Endothelial cell of umbilical vein (primary cell): Measurements from ENCODE around the gene MYADML2. TPM values are rescaled to one million over a fixed set of nuclear protein-coding genes. Genes with fewer than 3 reads are reported as not detected.

Source experiments
- BruUV-seq: library from RNA; stranded (reverse); fragments of 400-500 nt; replicated peaks from 2 replicates; lab custom pipeline; 2021; lab: Mats Ljungman, UMichigan
- CTCF ChIA-PET: fragments of 300-600, 350-600 bp; sonication (Branson Sonifier 250); formaldehyde crosslinking; loops from one replicate; lab custom pipeline; 2021; ENCODE audit warnings: antibody characterized with exemption, inconsistent platforms; lab: Charles Lee
- POLR2A ChIA-PET: fragments of 300-600, 350-600 bp; sonication (Branson Sonifier 250); formaldehyde crosslinking; loops from one replicate; lab custom pipeline; 2021; ENCODE audit warnings: antibody characterized with exemption, inconsistent platforms; lab: Charles Lee
- DNase-seq: peaks from one replicate; pipeline ENCODE4 v3.0.0-alpha.2; 2011; ENCODE audit warnings: low read depth, low spot score
- FAIRE-seq: peaks from 2 replicates; lab custom pipeline; 2011; peaks lifted over from hg19 to GRCh38; lab: Jason Lieb, UNC
- H2AFZ ChIP-seq: 2 replicates; pipeline ENCODE4 v1.6.0; 2012; ENCODE audit warnings: low read depth, low read length, control low read depth, inconsistent platforms
- H3K27ac ChIP-seq: 2 replicates; pipeline ENCODE4 v1.5.1; 2011; ENCODE audit warnings: low read depth, mild to moderate bottlenecking, control low read depth, low read length, moderate library complexity; ENCODE audit not compliant: insufficient read depth
- H3K27me3 ChIP-seq, 2 experiments: 2 replicates each; pipeline versions ENCODE4 v1.6.0 to v1.6.1; 2011; ENCODE audit warnings: low read length in 2 of 2, mixed read lengths in 1 of 2; ENCODE audit not compliant: control insufficient read depth in 2 of 2, insufficient read depth in 2 of 2
- H3K36me3 ChIP-seq, 2 experiments: 2 replicates in 1 of 2; 3 replicates in 1 of 2; pipeline ENCODE4 v1.5.1; 2011; ENCODE audit warnings: low read length in 2 of 2, mild to moderate bottlenecking in 1 of 2, moderate library complexity in 1 of 2; ENCODE audit not compliant: control insufficient read depth in 2 of 2, insufficient read depth in 2 of 2; ENCODE audit errors: extremely low read depth in 1 of 2
- H3K4me1 ChIP-seq: 3 replicates; pipeline ENCODE4 v1.5.1; 2011; ENCODE audit warnings: mild to moderate bottlenecking, low read length; ENCODE audit not compliant: control insufficient read depth, insufficient read depth; ENCODE audit errors: extremely low read depth
- H3K4me2 ChIP-seq: 2 replicates; pipeline ENCODE4 v1.6.1; 2011; ENCODE audit warnings: low read length, control low read depth, mixed read lengths; ENCODE audit not compliant: insufficient read depth
- H3K4me3 ChIP-seq, 3 experiments: fragments of 200-600 bp in 1 of 3; sonication (generic), shearing (Covaris generic) in 1 of 3; replicated peaks in 1 of 3; 2 replicates each; pipeline ENCODE4 v1.5.1; 2011 to 2016; ENCODE audit warnings: control low read depth in 3 of 3, low read length in 3 of 3, mild to moderate bottlenecking in 2 of 3, inconsistent platforms in 1 of 3, low read depth in 1 of 3, moderate library complexity in 1 of 3; ENCODE audit not compliant: insufficient read depth in 1 of 3
- H3K79me2 ChIP-seq: 2 replicates; pipeline ENCODE4 v1.6.0; 2012; ENCODE audit warnings: low read length, inconsistent platforms; ENCODE audit not compliant: control insufficient read depth, insufficient read depth
- H3K9ac ChIP-seq: replicated peaks from 2 replicates; pipeline ENCODE3; 2011; ENCODE audit warnings: low read length, control low read depth; ENCODE audit not compliant: insufficient read depth; ENCODE audit errors: extremely low read depth
- H3K9me1 ChIP-seq: replicated peaks from 3 replicates; pipeline ENCODE4 v1.6.0; 2011; ENCODE audit warnings: mild to moderate bottlenecking, low read length; ENCODE audit not compliant: control insufficient read depth, insufficient read depth; ENCODE audit errors: extremely low read depth
- H3K9me3 ChIP-seq: replicated peaks from 2 replicates; pipeline ENCODE4 v1.5.1; 2012; ENCODE audit warnings: low read length, inconsistent platforms; ENCODE audit not compliant: control insufficient read depth, insufficient read depth
- H4K20me1 ChIP-seq: replicated peaks from 2 replicates; pipeline ENCODE3; 2011; ENCODE audit warnings: mild to moderate bottlenecking, low read length; ENCODE audit not compliant: control insufficient read depth, insufficient read depth; ENCODE audit errors: extremely low read depth
- CTCF ChIP-seq, 2 donors: IDR thresholded peaks; 1 replicate in 1 of 2; 2 replicates in 1 of 2; pipeline ENCODE4 v1.5.1; 2011; ENCODE audit warnings: low read length in 2 of 2, mild to moderate bottlenecking in 2 of 2, moderate library complexity in 2 of 2, control low read depth in 1 of 2, inconsistent platforms in 1 of 2, low read depth in 1 of 2; ENCODE audit not compliant: insufficient read depth in 1 of 2; ENCODE audit errors: extremely low read depth in 1 of 2
- EZH2 ChIP-seq: IDR thresholded peaks from 2 replicates; pipeline ENCODE4 v1.6.1; 2012; ENCODE audit warnings: borderline replicate concordance, low read depth, mild to moderate bottlenecking, moderate library complexity, low read length, inconsistent platforms; ENCODE audit not compliant: severe bottlenecking
- FOS ChIP-seq: IDR thresholded peaks from 2 replicates; pipeline ENCODE4 v1.6.1; 2011; ENCODE audit warnings: mild to moderate bottlenecking, low read length, moderate library complexity, borderline replicate concordance; ENCODE audit not compliant: insufficient read depth
- GATA2 ChIP-seq: IDR thresholded peaks from 2 replicates; pipeline ENCODE4 v1.7.0; 2011; ENCODE audit warnings: low read depth, mild to moderate bottlenecking, moderate library complexity, mixed read lengths, low read length; ENCODE audit not compliant: insufficient read length, insufficient read depth
- JUN ChIP-seq: IDR thresholded peaks from 2 replicates; pipeline ENCODE4 v1.6.1; 2011; ENCODE audit warnings: borderline replicate concordance, low read depth; ENCODE audit not compliant: insufficient read length, insufficient read depth
- MAX ChIP-seq: IDR thresholded peaks from 2 replicates; pipeline ENCODE4 v1.6.1; 2011; ENCODE audit not compliant: insufficient read depth, insufficient read length
- MYC ChIP-seq: IDR thresholded peaks from one replicate; pipeline ENCODE4 v1.6.1; 2011; ENCODE audit warnings: mild to moderate bottlenecking, low read depth, low read length
- POLR2A ChIP-seq: IDR thresholded peaks from 2 replicates; pipeline ENCODE4 v1.6.1; 2012; ENCODE audit warnings: low read depth, mild to moderate bottlenecking, control low read depth, low read length
- POLR2AphosphoS5 ChIP-seq: IDR thresholded peaks from 2 replicates; pipeline ENCODE4 v1.6.1; 2012; ENCODE audit warnings: low read depth, mild to moderate bottlenecking, control low read depth, low read length, moderate library complexity; ENCODE audit not compliant: insufficient read depth
- dilution Hi-C: fragments of 300-500 bp; cut with MboI; formaldehyde crosslinking; loops from one replicate; pipeline ENCODE4 v1.15.0; 2019; ENCODE audit warnings: low sequenced_read_pairs; ENCODE audit not compliant: extremely low pct_ligation_motif_present
- intact Hi-C: fragments of 100-400 bp; cut with micrococcal nuclease; formaldehyde crosslinking; loops from one replicate; pipeline ENCODE4 v1.10.0; 2022
- polyA plus RNA-seq, 4 experiments: library from polyadenylated mRNA; depleted of rRNA in 3 of 4; stranded (reverse) in 3 of 4; unstranded in 1 of 4; fragments of >200 nt; gene quantifications; 2 replicates each; pipeline versions ENCODE4 v1.2.1 to v1.2.3, GENCODE V29; 2011 to 2012; ENCODE audit warnings: missing spikeins in 1 of 4
- total RNA-seq: library from RNA; stranded (reverse); gene quantifications from 2 replicates; pipeline ENCODE4 v1.2.3, GENCODE V29; 2021

The MYADML2 gene
- total and polyA plus RNA-seq, 2 donors (not counting 3 experiments of a cell fraction or from before 2014, with no cell fraction given): not detected

GRCh38 chr17:81915331-81915730, 31.7 kb downstream of the MYADML2 start:
- TF ChIP-seq FOS (no peak), POLR2A (no peak), EZH2 (no peak), CTCF (IDR thresholded peaks at IDR 0.05; ENCODE audit: extremely low read depth in 1 of 2, insufficient read depth in 1 of 2, low read depth in 1 of 2, low read length in 2 of 2) (no peak), POLR2AphosphoS5 (no peak), GATA2 (no peak), JUN (no peak), MYC (no peak), MAX (no peak)
- Histone ChIP-seq H3K9me3 (no peaks in the 10 kb centered on the region), H3K27ac (no peak overlapping the region), H3K27me3 (no peaks in the 10 kb centered on the region), H3K79me2 (peaks cover 16% of the 10 kb centered on the region), H3K36me3 (peaks cover 7 to 33% of the 10 kb centered on the region in 2 experiments), H3K4me2 (no peak overlapping the region), H3K4me1 (peaks cover 9% of the 10 kb centered on the region), H3K9ac (no peak overlapping the region), H2AFZ (no peak overlapping the region), H3K4me3 (no peak overlapping the region), H3K9me1 (no peaks in the 10 kb centered on the region), H4K20me1 (no peaks in the 10 kb centered on the region)
- CTCF ChIA-PET: no interaction called here
- FAIRE-seq (no peak), DNase-seq (no peak)
- POLR2A ChIA-PET: no interaction called here
- dilution Hi-C loops: no loop called here
- intact Hi-C loops: no loop called here
- BruUV-seq: no TSS peak
